ENCODE measurements around the gene LEFTY1. TPM values are rescaled to one million over a fixed set of nuclear protein-coding genes. Genes with fewer than 3 reads are reported as not detected.

LEFTY1 gene
- total RNA-seq, 1 donor from 2014 or later, result 0.65 TPM

- H3K4me3 Mint-ChIP-seq, result no peak overlapping the region
- H3K4me1 Mint-ChIP-seq, result peaks cover 22% of the 10 kb centered on the region
These were observed 22.5 kb upstream of the LEFTY1 start for GRCh38 chr1:225911191-225912130.

GRCh38 chr1:225909477-225909876 lies 20.5 kb upstream of the LEFTY1 start:
- TF ChIP-seq, protein P1, sequence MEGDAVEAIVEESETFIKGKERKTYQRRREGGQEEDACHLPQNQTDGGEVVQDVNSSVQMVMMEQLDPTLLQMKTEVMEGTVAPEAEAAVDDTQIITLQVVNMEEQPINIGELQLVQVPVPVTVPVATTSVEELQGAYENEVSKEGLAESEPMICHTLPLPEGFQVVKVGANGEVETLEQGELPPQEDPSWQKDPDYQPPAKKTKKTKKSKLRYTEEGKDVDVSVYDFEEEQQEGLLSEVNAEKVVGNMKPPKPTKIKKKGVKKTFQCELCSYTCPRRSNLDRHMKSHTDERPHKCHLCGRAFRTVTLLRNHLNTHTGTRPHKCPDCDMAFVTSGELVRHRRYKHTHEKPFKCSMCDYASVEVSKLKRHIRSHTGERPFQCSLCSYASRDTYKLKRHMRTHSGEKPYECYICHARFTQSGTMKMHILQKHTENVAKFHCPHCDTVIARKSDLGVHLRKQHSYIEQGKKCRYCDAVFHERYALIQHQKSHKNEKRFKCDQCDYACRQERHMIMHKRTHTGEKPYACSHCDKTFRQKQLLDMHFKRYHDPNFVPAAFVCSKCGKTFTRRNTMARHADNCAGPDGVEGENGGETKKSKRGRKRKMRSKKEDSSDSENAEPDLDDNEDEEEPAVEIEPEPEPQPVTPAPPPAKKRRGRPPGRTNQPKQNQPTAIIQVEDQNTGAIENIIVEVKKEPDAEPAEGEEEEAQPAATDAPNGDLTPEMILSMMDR (conservative IDR thresholded peaks at IDR 0.05), result no peak
- Mint-ChIP-seq H3K27me3 (ENCODE audit: low read depth) (peaks cover 4% of the 10 kb centered on the region), H3K36me3 (ENCODE audit: low read depth) (no peaks in the 10 kb centered on the region), H3K27ac (ENCODE audit: unreplicated experiment) (no peak overlapping the region), H3K4me1 (peaks cover 5% of the 10 kb centered on the region), H3K9me3 (no peaks in the 10 kb centered on the region), H3K4me3 (no peak overlapping the region)
- no peak for DNase-seq (ENCODE audit: low read depth, low spot score)

More at GRCh38 chr1:225911191-225912130, 22.5 kb upstream of the LEFTY1 start:
- peaks cover 4% of the 10 kb centered on the region for H3K27me3 Mint-ChIP-seq (ENCODE audit: low read depth)
- H3K9me3 Mint-ChIP-seq, result no peaks in the 10 kb centered on the region
- peak; percentile 68 for DNase-seq (ENCODE audit: low read depth, low spot score)
- H3K27ac Mint-ChIP-seq (ENCODE audit: unreplicated experiment), result no peak overlapping the region
- no peaks in the 10 kb centered on the region for H3K36me3 Mint-ChIP-seq (ENCODE audit: low read depth)
- TF ChIP-seq, protein P1 (conservative IDR thresholded peaks at IDR 0.05), result peak; percentile 92

DNA sequence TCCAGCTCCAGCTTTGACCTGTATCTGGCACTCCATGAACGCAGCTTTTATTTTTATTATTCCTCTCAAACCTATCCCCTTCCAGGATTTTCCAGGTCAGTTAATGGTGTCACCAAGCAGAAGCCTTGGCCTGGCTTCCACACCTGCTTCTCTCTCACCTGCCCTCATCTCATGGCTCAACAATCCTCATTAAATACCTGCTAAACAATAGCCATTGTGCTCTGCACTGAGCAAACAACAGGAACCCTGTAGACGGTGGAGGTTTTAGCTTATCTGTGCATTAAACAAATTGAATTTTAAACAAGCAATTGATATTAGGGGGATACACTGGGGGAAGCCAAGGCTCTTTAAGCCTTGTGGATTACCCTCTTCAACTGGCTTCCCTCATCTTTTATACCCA lies 19.8 kb upstream of the LEFTY1 start:
- TF ChIP-seq, protein P1 (conservative IDR thresholded peaks at IDR 0.05), result no peak
- Mint-ChIP-seq H3K36me3 (ENCODE audit: low read depth) (no peaks in the 10 kb centered on the region), H3K27me3 (ENCODE audit: low read depth) (peaks cover 4% of the 10 kb centered on the region), H3K9me3 (no peaks in the 10 kb centered on the region), H3K4me3 (no peak overlapping the region), H3K4me1 (peaks cover 5% of the 10 kb centered on the region), H3K27ac (ENCODE audit: unreplicated experiment) (no peak overlapping the region)
- no peak for DNase-seq (ENCODE audit: low read depth, low spot score)

GRCh38 chr1:225908013-225908640 lies 19.2 kb upstream of the LEFTY1 start:
- Mint-ChIP-seq H3K4me3 (no peak overlapping the region), H3K9me3 (no peaks in the 10 kb centered on the region), H3K36me3 (ENCODE audit: low read depth) (no peaks in the 10 kb centered on the region), H3K4me1 (peaks cover 5% of the 10 kb centered on the region), H3K27ac (ENCODE audit: unreplicated experiment) (no peak overlapping the region), H3K27me3 (ENCODE audit: low read depth) (peaks cover 4% of the 10 kb centered on the region)
- DNase-seq (ENCODE audit: low read depth, low spot score), result no peak
- TF ChIP-seq, protein P1 (conservative IDR thresholded peaks at IDR 0.05), result no peak

DNA sequence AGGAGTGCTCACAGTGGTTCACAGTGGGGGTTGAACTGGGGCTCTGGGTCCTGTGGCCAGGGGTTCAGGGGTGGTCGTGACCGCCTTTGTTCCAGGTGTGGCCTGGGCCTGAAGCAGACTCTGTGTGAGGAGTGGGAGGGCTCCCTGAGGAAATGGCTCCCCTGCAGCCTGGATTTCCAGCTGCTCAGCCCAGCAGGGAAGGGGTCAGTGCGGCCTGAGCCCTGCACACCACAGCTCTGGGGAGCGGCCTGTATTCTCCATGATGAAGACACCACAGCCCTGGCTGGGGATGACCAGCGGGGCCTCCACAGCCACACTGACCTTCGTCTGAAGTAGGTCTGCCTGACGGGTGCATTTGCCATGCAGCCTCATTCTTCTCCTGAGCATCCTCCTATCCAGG lies 18.4 kb upstream of the LEFTY1 start:
- Mint-ChIP-seq H3K9me3 (no peaks in the 10 kb centered on the region), H3K4me3 (no peak overlapping the region), H3K36me3 (ENCODE audit: low read depth) (no peaks in the 10 kb centered on the region), H3K4me1 (peaks cover 5% of the 10 kb centered on the region), H3K27me3 (ENCODE audit: low read depth) (peaks cover 4% of the 10 kb centered on the region), H3K27ac (ENCODE audit: unreplicated experiment) (no peak overlapping the region)
- TF ChIP-seq, protein P1 (conservative IDR thresholded peaks at IDR 0.05), result no peak
- DNase-seq (ENCODE audit: low read depth, low spot score), result no peak
